ENCODE data around the gene ATP6V1B1.

Gene ATP6V1B1

GRCh38 chr2:70901227-70902066, 34.3 kb upstream of the ATP6V1B1 start:
- DNase-seq (ENCODE audit: low read depth, low spot score) = no peak

- DNase-seq (ENCODE audit: low read depth, low spot score) = no peak
Measured at GRCh38 chr2:70902067-70902442, 33.6 kb upstream of the ATP6V1B1 start.

- no peak for DNase-seq (ENCODE audit: low read depth, low spot score)
Measured at GRCh38 chr2:70902579-70902978, 33.1 kb upstream of the ATP6V1B1 start.

GRCh38 chr2:70903171-70903570, 32.5 kb upstream of the ATP6V1B1 start:
- DNase-seq (ENCODE audit: low read depth, low spot score) = no peak

- no peak for DNase-seq (ENCODE audit: low read depth, low spot score)
Measured at GRCh38 chr2:70903641-70904340, 31.9 kb upstream of the ATP6V1B1 start.

GRCh38 chr2:70904371-70905216, 31.1 kb upstream of the ATP6V1B1 start:
- DNase-seq (ENCODE audit: low read depth, low spot score) = no peak

- no peak for DNase-seq (ENCODE audit: low read depth, low spot score)
Measured at GRCh38 chr2:70905443-70906421, 30.0 kb upstream of the ATP6V1B1 start.

- DNase-seq (ENCODE audit: low read depth, low spot score) = no peak
Measured at GRCh38 chr2:70906439-70907005, 29.2 kb upstream of the ATP6V1B1 start.

- no peak for DNase-seq (ENCODE audit: low read depth, low spot score)
Measured at GRCh38 chr2:70907130-70908057, 28.3 kb upstream of the ATP6V1B1 start.

- DNase-seq (ENCODE audit: low read depth, low spot score) = no peak
Measured at GRCh38 chr2:70916291-70916690, 19.4 kb upstream of the ATP6V1B1 start.

GRCh38 chr2:70918016-70918415, 17.7 kb upstream of the ATP6V1B1 start:
- DNase-seq (ENCODE audit: low read depth, low spot score) = no peak

GRCh38 chr2:70919672-70920366, 15.9 kb upstream of the ATP6V1B1 start:
- DNase-seq (ENCODE audit: low read depth, low spot score) = peak; percentile 38

GRCh38 chr2:70920367-70920715, 15.4 kb upstream of the ATP6V1B1 start:
- DNase-seq (ENCODE audit: low read depth, low spot score) = no peak

- no peak for DNase-seq (ENCODE audit: low read depth, low spot score)
Measured at GRCh38 chr2:70921031-70921430, 14.7 kb upstream of the ATP6V1B1 start.

GRCh38 chr2:70921839-70922234, 13.9 kb upstream of the ATP6V1B1 start:
- no peak for DNase-seq (ENCODE audit: low read depth, low spot score)

- DNase-seq (ENCODE audit: low read depth, low spot score) = no peak
Measured at GRCh38 chr2:70922235-70923234, 13.2 kb upstream of the ATP6V1B1 start.

- no peak for DNase-seq (ENCODE audit: low read depth, low spot score)
Measured at GRCh38 chr2:70923378-70924015, 12.2 kb upstream of the ATP6V1B1 start.

All from activated naive CD8-positive, alpha-beta T cell treated with anti-CD3 and anti-CD28 coated beads, Interleukin-2, amount 50 U/mL, for 16 hours (primary cell).